ENCODE measurements around the gene FCHO2.

The FCHO2 gene

GRCh38 chr5:73118391-73118973 is 162.6 kb downstream of the FCHO2 start:
- no peaks in the 10 kb centered on the region for H3K9me3 Mint-ChIP-seq
- no peak for DNase-seq
- peaks cover 81% of the 10 kb centered on the region for H3K27me3 Mint-ChIP-seq
- no peak overlapping the region for H3K27ac Mint-ChIP-seq
- CTCF ChIA-PET: no interaction called here
- H3K4me1 Mint-ChIP-seq: peaks cover 17% of the 10 kb centered on the region
- H3K4me3 Mint-ChIP-seq: no peak overlapping the region
- H3K36me3 Mint-ChIP-seq: no peaks in the 10 kb centered on the region

- CTCF ChIA-PET: no interaction called here
- no peaks in the 10 kb centered on the region for H3K9me3 Mint-ChIP-seq
- DNase-seq: no peak
- no peak overlapping the region for H3K4me3 Mint-ChIP-seq
- H3K4me1 Mint-ChIP-seq: peaks cover 20% of the 10 kb centered on the region
- H3K36me3 Mint-ChIP-seq: no peaks in the 10 kb centered on the region
- peaks cover 85% of the 10 kb centered on the region for H3K27me3 Mint-ChIP-seq
- H3K27ac Mint-ChIP-seq: no peak overlapping the region
Measured at GRCh38 chr5:73119451-73120157, 163.8 kb downstream of the FCHO2 start.

GRCh38 chr5:73120222-73121118 is 164.6 kb downstream of the FCHO2 start, which contains the start of gene TMEM171:
Gene TMEM171 (plus strand): TSS chr5:73120575. CDS start chr5:73123374, 2,799 bp downstream.
- CTCF ChIA-PET: no interaction called here
- Mint-ChIP-seq H3K9me3 (no peaks in the 10 kb centered on the region), H3K27ac (no peak within 1 kb of the TSS), H3K27me3 (peaks cover 88% of the 10 kb centered on the region), H3K4me3 (no peak within 1 kb of the TSS), H3K4me1 (peaks cover 20% of the 10 kb centered on the region), H3K36me3 (no peaks in the 10 kb centered on the region)
- DNase-seq: no peak

- no peaks in the 10 kb centered on the region for H3K36me3 Mint-ChIP-seq
- CTCF ChIA-PET: no interaction called here
- no peak for DNase-seq
- no peak overlapping the region for H3K27ac Mint-ChIP-seq
- H3K27me3 Mint-ChIP-seq: peaks cover 89% of the 10 kb centered on the region
- no peaks in the 10 kb centered on the region for H3K9me3 Mint-ChIP-seq
- H3K4me1 Mint-ChIP-seq: peaks cover 20% of the 10 kb centered on the region
- H3K4me3 Mint-ChIP-seq: no peak overlapping the region
Measured at GRCh38 chr5:73121119-73121463, 165.2 kb downstream of the FCHO2 start.

GRCh38 chr5:73122875-73123810 is 167.3 kb downstream of the FCHO2 start:
- Mint-ChIP-seq H3K9me3 (no peaks in the 10 kb centered on the region), H3K36me3 (no peaks in the 10 kb centered on the region), H3K4me3 (no peak overlapping the region), H3K4me1 (peaks cover 20% of the 10 kb centered on the region), H3K27ac (no peak overlapping the region), H3K27me3 (peaks cover 82% of the 10 kb centered on the region)
- CTCF ChIA-PET: no interaction called here
- DNase-seq: no peak

- CTCF ChIA-PET: no interaction called here
- no peak overlapping the region for H3K4me3 Mint-ChIP-seq
- no peaks in the 10 kb centered on the region for H3K9me3 Mint-ChIP-seq
- no peak for DNase-seq
- H3K27ac Mint-ChIP-seq: no peak overlapping the region
- H3K27me3 Mint-ChIP-seq: peaks cover 76% of the 10 kb centered on the region
- peaks cover 17% of the 10 kb centered on the region for H3K4me1 Mint-ChIP-seq
- no peaks in the 10 kb centered on the region for H3K36me3 Mint-ChIP-seq
Measured at GRCh38 chr5:73125289-73125688, 169.4 kb downstream of the FCHO2 start.

GRCh38 chr5:73126381-73126780 is 170.5 kb downstream of the FCHO2 start:
- Mint-ChIP-seq H3K27me3 (peaks cover 73% of the 10 kb centered on the region), H3K9me3 (no peaks in the 10 kb centered on the region), H3K36me3 (no peaks in the 10 kb centered on the region), H3K4me3 (no peak overlapping the region), H3K4me1 (peaks cover 13% of the 10 kb centered on the region), H3K27ac (no peak overlapping the region)
- CTCF ChIA-PET: no interaction called here
- DNase-seq: no peak

GRCh38 chr5:73126957-73127356 is 171.1 kb downstream of the FCHO2 start:
- H3K4me3 Mint-ChIP-seq: no peak overlapping the region
- peaks cover 13% of the 10 kb centered on the region for H3K4me1 Mint-ChIP-seq
- CTCF ChIA-PET: no interaction called here
- H3K9me3 Mint-ChIP-seq: no peaks in the 10 kb centered on the region
- H3K36me3 Mint-ChIP-seq: no peaks in the 10 kb centered on the region
- H3K27ac Mint-ChIP-seq: no peak overlapping the region
- peaks cover 73% of the 10 kb centered on the region for H3K27me3 Mint-ChIP-seq
- no peak for DNase-seq

- no peaks in the 10 kb centered on the region for H3K36me3 Mint-ChIP-seq
- H3K4me1 Mint-ChIP-seq: no peaks in the 10 kb centered on the region
- CTCF ChIA-PET: no interaction called here
- no peaks in the 10 kb centered on the region for H3K9me3 Mint-ChIP-seq
- H3K27me3 Mint-ChIP-seq: peaks cover 63% of the 10 kb centered on the region
- no peak overlapping the region for H3K4me3 Mint-ChIP-seq
- no peak overlapping the region for H3K27ac Mint-ChIP-seq
- no peak for DNase-seq
Measured at GRCh38 chr5:73129143-73129542, 173.3 kb downstream of the FCHO2 start.

GRCh38 chr5:73130811-73131210 is 175.0 kb downstream of the FCHO2 start:
- no peaks in the 10 kb centered on the region for H3K36me3 Mint-ChIP-seq
- H3K4me3 Mint-ChIP-seq: no peak overlapping the region
- CTCF ChIA-PET: interaction anchor here (1.0 kb wide), 1 partner anchor 70 kb away, joined by 3 read pairs; no protein-coding TSS in a partner anchor
- no peaks in the 10 kb centered on the region for H3K9me3 Mint-ChIP-seq
- peaks cover 61% of the 10 kb centered on the region for H3K27me3 Mint-ChIP-seq
- no peak for DNase-seq
- no peaks in the 10 kb centered on the region for H3K4me1 Mint-ChIP-seq
- no peak overlapping the region for H3K27ac Mint-ChIP-seq

GRCh38 chr5:73131711-73132425 is 176.0 kb downstream of the FCHO2 start:
- Mint-ChIP-seq H3K4me3 (no peak overlapping the region), H3K27me3 (peaks cover 63% of the 10 kb centered on the region), H3K27ac (no peak overlapping the region), H3K9me3 (no peaks in the 10 kb centered on the region), H3K36me3 (no peaks in the 10 kb centered on the region), H3K4me1 (no peaks in the 10 kb centered on the region)
- no peak for DNase-seq
- CTCF ChIA-PET: interaction anchor here (1.0 kb wide), 1 partner anchor 69 kb away, joined by 3 read pairs; no protein-coding TSS in a partner anchor

- DNase-seq: no peak
- no peaks in the 10 kb centered on the region for H3K36me3 Mint-ChIP-seq
- no peak overlapping the region for H3K27ac Mint-ChIP-seq
- no peaks in the 10 kb centered on the region for H3K9me3 Mint-ChIP-seq
- no peaks in the 10 kb centered on the region for H3K4me1 Mint-ChIP-seq
- no peak overlapping the region for H3K4me3 Mint-ChIP-seq
- H3K27me3 Mint-ChIP-seq: peaks cover 65% of the 10 kb centered on the region
- CTCF ChIA-PET: no interaction called here
Measured at GRCh38 chr5:73132759-73133158, 176.9 kb downstream of the FCHO2 start.

GRCh38 chr5:73135021-73135420 is 179.2 kb downstream of the FCHO2 start:
- Mint-ChIP-seq H3K9me3 (no peaks in the 10 kb centered on the region), H3K27me3 (peaks cover 66% of the 10 kb centered on the region), H3K4me3 (no peak overlapping the region), H3K27ac (no peak overlapping the region), H3K4me1 (no peaks in the 10 kb centered on the region), H3K36me3 (no peaks in the 10 kb centered on the region)
- CTCF ChIA-PET: interaction anchor here (0.6 to 1.5 kb wide), 2 partner anchors 82 to 326 kb away, joined by 3 to 4 read pairs; no protein-coding TSS in a partner anchor
- no peak for DNase-seq
